GM12891 (cell line): ENCODE data around the gene SULF2.

Experiments
- DNase-seq: peaks from one replicate; pipeline ENCODE4 v3.0.0; 2011; ENCODE audit warnings: low spot score; ENCODE audit not compliant: insufficient read length
- FAIRE-seq: peaks from 2 replicates; lab custom pipeline; 2011; peaks lifted over from hg19 to GRCh38; lab: Jason Lieb, UNC
- PAX5 ChIP-seq: IDR thresholded peaks from 2 replicates; pipeline ENCODE4 v1.6.1; 2011; ENCODE audit warnings: low read length, moderate library complexity, mild to moderate bottlenecking; ENCODE audit not compliant: insufficient read depth, severe bottlenecking
- POLR2A ChIP-seq: IDR thresholded peaks from 2 replicates; pipeline ENCODE4 v1.6.1; 2011; ENCODE audit warnings: low read depth, low read length, control low read depth
- POLR2AphosphoS5 ChIP-seq: IDR thresholded peaks from 2 replicates; pipeline ENCODE4 v1.6.1; 2011; ENCODE audit warnings: low read depth, low read length, control low read depth
- POU2F2 ChIP-seq: IDR thresholded peaks from 2 replicates; pipeline ENCODE4 v1.6.1; 2011; ENCODE audit warnings: low read depth, mild to moderate bottlenecking, control low read depth, low read length, moderate library complexity
- SPI1 ChIP-seq: IDR thresholded peaks from 2 replicates; pipeline ENCODE4 v1.6.1; 2011; ENCODE audit warnings: low read depth, low read length, control low read depth
- TAF1 ChIP-seq: IDR thresholded peaks from 2 replicates; pipeline ENCODE4 v1.6.1; 2011; ENCODE audit warnings: low read depth, low read length, control low read depth

The SULF2 gene

GRCh38 chr20:47708953-47709833, 76.1 kb downstream of the SULF2 start:
- FAIRE-seq (no peak), DNase-seq (no peak)
- TF ChIP-seq POLR2AphosphoS5 (no peak), TAF1 (no peak), SPI1 (no peak), PAX5 (no peak), POU2F2 (no peak), POLR2A (no peak)

GRCh38 chr20:47708140-47708807, 77.0 kb downstream of the SULF2 start:
- DNase-seq: peak; percentile 47
- TF ChIP-seq SPI1 (peak; percentile 96), POU2F2 (no peak), POLR2A (no peak)
- peak; percentile 63 for FAIRE-seq

GRCh38 chr20:47706345-47706744, 78.9 kb downstream of the SULF2 start:
- DNase-seq: no peak
- no peak for FAIRE-seq
- TF ChIP-seq POLR2AphosphoS5 (no peak), POLR2A (no peak), TAF1 (no peak), POU2F2 (no peak), SPI1 (no peak), PAX5 (no peak)

- TF ChIP-seq POU2F2 (no peak), POLR2AphosphoS5 (no peak), PAX5 (no peak), POLR2A (no peak), TAF1 (no peak), SPI1 (no peak)
- FAIRE-seq (no peak), DNase-seq (no peak)
These were observed 79.8 kb downstream of the SULF2 start for GRCh38 chr20:47705497-47705856.

GRCh38 chr20:47704746-47705496, 80.4 kb downstream of the SULF2 start:
- FAIRE-seq: no peak
- no peak for DNase-seq
- no peak for TF ChIP-seq TAF1
- no peak for TF ChIP-seq SPI1
- no peak for TF ChIP-seq POU2F2
- no peak for TF ChIP-seq POLR2AphosphoS5
- no peak for TF ChIP-seq POLR2A
- TF ChIP-seq PAX5: no peak

GRCh38 chr20:47703748-47704147, 81.5 kb downstream of the SULF2 start:
- FAIRE-seq (no peak), DNase-seq (no peak)
- TF ChIP-seq TAF1: no peak
- no peak for TF ChIP-seq POU2F2
- no peak for TF ChIP-seq SPI1
- TF ChIP-seq POLR2A: no peak
- no peak for TF ChIP-seq PAX5
- TF ChIP-seq POLR2AphosphoS5: no peak

- TF ChIP-seq PAX5 (no peak), POLR2AphosphoS5 (no peak), POLR2A (no peak), POU2F2 (no peak), TAF1 (no peak), SPI1 (no peak)
- DNase-seq (no peak), FAIRE-seq (no peak)
These were observed 83.7 kb downstream of the SULF2 start for GRCh38 chr20:47701612-47702011.

- DNase-seq (no peak), FAIRE-seq (no peak)
- TF ChIP-seq SPI1 (no peak), POU2F2 (no peak), POLR2A (no peak), PAX5 (no peak), TAF1 (no peak), POLR2AphosphoS5 (no peak)
These were observed 85.0 kb downstream of the SULF2 start for GRCh38 chr20:47700327-47700726.

- FAIRE-seq (no peak), DNase-seq (no peak)
- TF ChIP-seq TAF1 (no peak), POLR2AphosphoS5 (no peak), PAX5 (no peak), POU2F2 (no peak), SPI1 (no peak), POLR2A (no peak)
These were observed 85.5 kb downstream of the SULF2 start for GRCh38 chr20:47699818-47700217.
